GM12878 (cell line): ENCODE results near the gene TYK2.

Source experiments
- CREM ChIP-seq: IDR thresholded peaks from 2 replicates; pipeline ENCODE4 v1.6.1; 2014; ENCODE audit warnings: antibody characterized with exemption, low read depth
- CTCF ChIP-seq, 3 experiments: IDR thresholded peaks in 2 of 3; conservative IDR thresholded peaks in 1 of 3; 2 replicates each; pipeline ENCODE4 v1.5.1; 2011; ENCODE audit warnings: low read depth in 3 of 3, low read length in 3 of 3, mild to moderate bottlenecking in 3 of 3, control low read depth in 2 of 3, moderate library complexity in 2 of 3, inconsistent platforms in 1 of 3, mixed read lengths in 1 of 3; ENCODE audit not compliant: control insufficient read depth in 2 of 3, insufficient read depth in 1 of 3; ENCODE audit errors: extremely low read depth in 1 of 3
- ELK1 ChIP-seq: IDR thresholded peaks from 2 replicates; pipeline ENCODE4 v1.6.1; 2012; ENCODE audit warnings: low read depth, low read length, improper control_type of control experiment
- EP300 ChIP-seq, 2 experiments: fragments of 150-350 bp in 1 of 2; IDR thresholded peaks; 2 replicates each; pipeline ENCODE4 v1.6.1; 2011 to 2012; ENCODE audit warnings: low read depth in 2 of 2, low read length in 2 of 2, borderline replicate concordance in 1 of 2, improper control_type of control experiment in 1 of 2, inconsistent platforms in 1 of 2; ENCODE audit not compliant: control insufficient read depth in 1 of 2
- EZH2 ChIP-seq: IDR thresholded peaks from 2 replicates; pipeline ENCODE4 v1.6.1; 2012; ENCODE audit warnings: low read depth, mild to moderate bottlenecking, control low read depth, inconsistent platforms, low read length, borderline replicate concordance; ENCODE audit not compliant: control insufficient read depth
- MAX ChIP-seq: IDR thresholded peaks from 2 replicates; pipeline ENCODE4 v1.6.1; 2012; ENCODE audit warnings: low read depth, low read length, improper control_type of control experiment
- PBX3 ChIP-seq: IDR thresholded peaks from 2 replicates; pipeline ENCODE4 v1.6.1; 2011; ENCODE audit warnings: mild to moderate bottlenecking, low read depth, low read length, moderate library complexity; ENCODE audit not compliant: insufficient replicate concordance
- RCOR1 ChIP-seq: conservative IDR thresholded peaks from 2 replicates; pipeline ENCODE4 v1.6.1; 2012; ENCODE audit warnings: low read depth, low read length, improper control_type of control experiment
- REST ChIP-seq: IDR thresholded peaks from 2 replicates; pipeline ENCODE4 v1.6.1; 2012; ENCODE audit warnings: mild to moderate bottlenecking, low read depth, low read length
- RFX5 ChIP-seq: IDR thresholded peaks from 2 replicates; pipeline ENCODE4 v1.6.1; 2011; ENCODE audit warnings: low read depth, low read length, improper control_type of control experiment
- SMC3 ChIP-seq: IDR thresholded peaks from 2 replicates; pipeline ENCODE4 v1.6.1; 2011; ENCODE audit warnings: low read length, improper control_type of control experiment, borderline replicate concordance
- SREBF2 ChIP-seq: IDR thresholded peaks from 2 replicates; pipeline ENCODE4 v1.6.1; 2012; ENCODE audit warnings: mild to moderate bottlenecking, low read length
- ZBTB11 ChIP-seq: fragments of 450-650 bp; formaldehyde crosslinking; IDR thresholded peaks from 2 replicates; pipeline ENCODE4 v1.5.0; 2022; ENCODE audit warnings: mild to moderate bottlenecking, missing genetic modification characterization

- TF ChIP-seq CTCF (IDR thresholded peaks at IDR 0.05 in 2 of 3, conservative IDR thresholded peaks at IDR 0.05 in 1 of 3; ENCODE audit: control insufficient read depth in 2 of 3, extremely low read depth in 1 of 3, insufficient read depth in 1 of 3, low read depth in 3 of 3, low read length in 3 of 3) = no peak
- no peak for TF ChIP-seq PBX3
- no peak for TF ChIP-seq SMC3
- TF ChIP-seq CREM = no peak
- TF ChIP-seq EZH2 = no peak
- TF ChIP-seq SREBF2 = no peak
- no peak for TF ChIP-seq REST
- no peak for TF ChIP-seq RCOR1
- no peak for TF ChIP-seq ZBTB11 (CRISPR knock-in tag)
- TF ChIP-seq ELK1 = no peak
- TF ChIP-seq RFX5 = no peak
- no peak for TF ChIP-seq EP300 (IDR thresholded peaks at IDR 0.05; ENCODE audit: borderline replicate concordance in 1 of 2, control insufficient read depth in 1 of 2, low read depth in 2 of 2, low read length in 2 of 2)
- no peak for TF ChIP-seq MAX
These were observed 35.6 kb downstream of the TYK2 start for GRCh38 chr19:10344780-10345179.
